Upper lobe of left lung (tissue), 4 donors: ENCODE data around the gene STAT3.

Experiments
- EP300 ChIP-seq, 4 donors: sonication (generic); formaldehyde crosslinking; IDR thresholded peaks; one replicate each; pipeline ENCODE4 v1.5.1; 2017; ENCODE audit warnings: antibody characterized with exemption in 4 of 4, control low read depth in 2 of 4
- POLR2A ChIP-seq, 4 donors: fragments of 450-650 bp; IDR thresholded peaks; one replicate each; pipeline ENCODE4 v1.5.1; 2016 to 2017; ENCODE audit warnings: antibody characterized with exemption in 4 of 4, mild to moderate bottlenecking in 2 of 4
- POLR2AphosphoS5 ChIP-seq, 2 donors: sonication (generic); formaldehyde crosslinking; IDR thresholded peaks; one replicate each; pipeline ENCODE4 v1.5.1; 2017; ENCODE audit warnings: antibody characterized with exemption in 2 of 2
- TF ChIP-seq, protein P1 (sequence below), 6 experiments: fragments of 450-650 bp in 4 of 6; fragments of 200-600 bp in 2 of 6; sonication (generic) in 2 of 6; IDR thresholded peaks; one replicate each; pipeline ENCODE4 v1.5.1; 2016 to 2019; ENCODE audit warnings: antibody characterized with exemption in 6 of 6

DNA sequence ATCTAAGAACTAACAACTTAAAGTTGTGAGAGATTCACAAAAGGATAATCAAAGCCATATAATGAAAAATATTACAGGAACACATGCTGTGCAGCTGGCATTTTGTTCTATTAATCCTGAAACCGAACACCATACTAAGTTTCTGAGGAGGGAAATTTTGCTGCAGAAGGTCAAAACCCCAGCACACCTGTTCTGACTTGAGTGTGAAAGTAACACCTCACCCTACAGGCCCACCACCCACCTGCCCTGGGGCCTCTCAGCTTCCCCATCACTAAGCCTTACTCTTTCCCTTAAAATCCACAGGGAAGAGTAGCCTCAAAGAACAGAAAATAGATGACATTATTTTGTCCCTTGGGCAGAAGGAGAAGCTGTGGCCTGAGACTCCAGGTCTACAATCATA, 55.2 kb downstream of the STAT3 start:
- TF ChIP-seq, protein P1, sequence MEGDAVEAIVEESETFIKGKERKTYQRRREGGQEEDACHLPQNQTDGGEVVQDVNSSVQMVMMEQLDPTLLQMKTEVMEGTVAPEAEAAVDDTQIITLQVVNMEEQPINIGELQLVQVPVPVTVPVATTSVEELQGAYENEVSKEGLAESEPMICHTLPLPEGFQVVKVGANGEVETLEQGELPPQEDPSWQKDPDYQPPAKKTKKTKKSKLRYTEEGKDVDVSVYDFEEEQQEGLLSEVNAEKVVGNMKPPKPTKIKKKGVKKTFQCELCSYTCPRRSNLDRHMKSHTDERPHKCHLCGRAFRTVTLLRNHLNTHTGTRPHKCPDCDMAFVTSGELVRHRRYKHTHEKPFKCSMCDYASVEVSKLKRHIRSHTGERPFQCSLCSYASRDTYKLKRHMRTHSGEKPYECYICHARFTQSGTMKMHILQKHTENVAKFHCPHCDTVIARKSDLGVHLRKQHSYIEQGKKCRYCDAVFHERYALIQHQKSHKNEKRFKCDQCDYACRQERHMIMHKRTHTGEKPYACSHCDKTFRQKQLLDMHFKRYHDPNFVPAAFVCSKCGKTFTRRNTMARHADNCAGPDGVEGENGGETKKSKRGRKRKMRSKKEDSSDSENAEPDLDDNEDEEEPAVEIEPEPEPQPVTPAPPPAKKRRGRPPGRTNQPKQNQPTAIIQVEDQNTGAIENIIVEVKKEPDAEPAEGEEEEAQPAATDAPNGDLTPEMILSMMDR (IDR thresholded peaks at IDR 0.05): no peak
- no peak for TF ChIP-seq EP300 (IDR thresholded peaks at IDR 0.05)
- TF ChIP-seq POLR2A (IDR thresholded peaks at IDR 0.05): no peak
- no peak for TF ChIP-seq POLR2AphosphoS5 (IDR thresholded peaks at IDR 0.05)
